IMR-90 (cell line): Measurements from ENCODE around the gene ADGRF1. TPM values are rescaled to one million over a fixed set of nuclear protein-coding genes. Genes with fewer than 3 reads are reported as not detected.

Experiments
- ATAC-seq: fragments of 200-7000 bp; cut with Tn5 transposase; 2 replicates; pipeline ENCODE4 v1.9.1; 2020; ENCODE audit warnings: low read depth, mild to moderate bottlenecking, moderate library complexity
- BruUV-seq: library from RNA; stranded (reverse); fragments of 400-500 nt; replicated peaks from 2 replicates; lab custom pipeline; 2021; lab: Mats Ljungman, UMichigan
- CTCF ChIA-PET: fragments of 300-600 bp; formaldehyde crosslinking; extraction: SDS; loops from one replicate; lab custom pipeline; 2021; ENCODE audit warnings: antibody characterized with exemption; lab: Yijun Ruan, JAX
- POLR2A ChIA-PET: fragments of 300-600 bp; sonication (Branson Sonifier 250); formaldehyde crosslinking; loops from one replicate; lab custom pipeline; 2022; ENCODE audit warnings: antibody characterized with exemption; ENCODE audit not compliant: unreplicated experiment; lab: Charles Lee
- DNase-seq: peaks from one replicate; pipeline ENCODE4 v3.0.0; 2013
- H2AFZ ChIP-seq: replicated peaks from 2 replicates; pipeline ENCODE3; 2013; ENCODE audit warnings: low read length, mild to moderate bottlenecking; ENCODE audit not compliant: poor library complexity
- H2AK5ac ChIP-seq: 2 replicates; pipeline ENCODE4 v1.6.1; 2013; ENCODE audit warnings: low read depth, low read length, inconsistent platforms
- H2AK9ac ChIP-seq: replicated peaks from 2 replicates; pipeline ENCODE3; 2013; ENCODE audit warnings: mild to moderate bottlenecking, low read depth, low read length, moderate library complexity; ENCODE audit not compliant: poor library complexity
- H2BK120ac ChIP-seq: 2 replicates; pipeline ENCODE4 v1.6.1; 2013; ENCODE audit warnings: low read depth, low read length, inconsistent platforms
- H2BK15ac ChIP-seq: 3 replicates; pipeline ENCODE4 v1.6.1; 2013; ENCODE audit warnings: low read depth, low read length, inconsistent platforms
- H2BK20ac ChIP-seq: 2 replicates; pipeline ENCODE4 v1.6.1; 2013; ENCODE audit warnings: low read depth, mild to moderate bottlenecking, inconsistent platforms, low read length, moderate library complexity
- H2BK5ac ChIP-seq: 2 replicates; pipeline ENCODE4 v1.6.1; 2013; ENCODE audit warnings: mild to moderate bottlenecking, low read depth, low read length, inconsistent platforms; ENCODE audit not compliant: poor library complexity, severe bottlenecking
- H3K14ac ChIP-seq: replicated peaks from 2 replicates; pipeline ENCODE4 v1.6.1; 2013; ENCODE audit warnings: low read depth, low read length, inconsistent platforms
- H3K18ac ChIP-seq: 2 replicates; pipeline ENCODE4 v1.6.1; 2013; ENCODE audit warnings: low read depth, low read length, control low read depth
- H3K23ac ChIP-seq: 2 replicates; pipeline ENCODE4 v1.6.1; 2013; ENCODE audit warnings: low read depth, low read length, inconsistent platforms
- H3K27ac ChIP-seq: 2 replicates; pipeline ENCODE4 v1.5.1; 2013; ENCODE audit warnings: mild to moderate bottlenecking, control low read depth, low read length; ENCODE audit not compliant: insufficient read depth
- H3K27me3 ChIP-seq: 2 replicates; pipeline ENCODE4 v1.6.1; 2013; ENCODE audit warnings: low read length; ENCODE audit not compliant: control insufficient read depth, insufficient read depth
- H3K36me3 ChIP-seq: 2 replicates; pipeline ENCODE4 v1.6.1; 2013; ENCODE audit warnings: low read length, mixed read lengths; ENCODE audit not compliant: control insufficient read depth, insufficient read depth
- H3K4ac ChIP-seq: 2 replicates; pipeline ENCODE4 v1.6.1; 2013; ENCODE audit warnings: low read depth, low read length, inconsistent platforms
- H3K4me1 ChIP-seq: 2 replicates; pipeline ENCODE4 v1.6.1; 2013; ENCODE audit warnings: low read length, mixed read lengths; ENCODE audit not compliant: control insufficient read depth, insufficient read depth
- H3K4me2 ChIP-seq: 2 replicates; pipeline ENCODE4 v1.6.1; 2013; ENCODE audit warnings: low read depth, mild to moderate bottlenecking, control low read depth, low read length, moderate library complexity
- H3K4me3 ChIP-seq: 2 replicates; pipeline ENCODE4 v1.5.1; 2013; ENCODE audit warnings: low read depth, mild to moderate bottlenecking, control low read depth, low read length, moderate library complexity; ENCODE audit not compliant: insufficient read depth
- H3K56ac ChIP-seq: 2 replicates; pipeline ENCODE4 v1.6.1; 2013; ENCODE audit warnings: low read length, inconsistent platforms; ENCODE audit not compliant: insufficient read depth; ENCODE audit errors: extremely low read depth
- H3K79me1 ChIP-seq, 2 experiments: 2 replicates each; pipeline ENCODE4 v1.6.1; 2013; ENCODE audit warnings: low read length in 2 of 2, inconsistent platforms in 1 of 2, low read depth in 1 of 2
- H3K9ac ChIP-seq: 2 replicates; pipeline ENCODE4 v1.6.1; 2013; ENCODE audit warnings: low read depth, low read length, control low read depth
- H3K9me1 ChIP-seq: 2 replicates; pipeline ENCODE4 v1.6.1; 2013; ENCODE audit warnings: low read length, inconsistent platforms; ENCODE audit not compliant: insufficient read depth
- H3K9me3 ChIP-seq: 2 replicates; pipeline ENCODE4 v1.6.1; 2013; ENCODE audit warnings: low read length; ENCODE audit not compliant: control insufficient read depth, insufficient read depth
- H4K20me1 ChIP-seq: 2 replicates; pipeline ENCODE4 v1.6.1; 2013; ENCODE audit warnings: low read length, inconsistent platforms; ENCODE audit not compliant: insufficient read depth
- H4K5ac ChIP-seq: 2 replicates; pipeline ENCODE4 v1.6.1; 2013; ENCODE audit warnings: mild to moderate bottlenecking, low read depth, low read length, control low read depth
- H4K8ac ChIP-seq, 2 experiments: 2 replicates each; pipeline ENCODE4 v1.6.1; 2013; ENCODE audit warnings: low read depth in 2 of 2, low read length in 2 of 2, control low read depth in 1 of 2, inconsistent platforms in 1 of 2
- H4K91ac ChIP-seq: 2 replicates; pipeline ENCODE4 v1.6.1; 2013; ENCODE audit warnings: low read depth, low read length, inconsistent platforms; ENCODE audit not compliant: insufficient read depth
- BHLHE40 ChIP-seq: fragments of 150-350 bp; IDR thresholded peaks from 2 replicates; pipeline ENCODE4 v1.6.1; 2016; ENCODE audit warnings: mild to moderate bottlenecking, low read depth, low read length
- CEBPB ChIP-seq: IDR thresholded peaks from 2 replicates; pipeline ENCODE4 v1.6.1; 2012; ENCODE audit warnings: low read depth, low read length, improper control_type of control experiment
- CHD1 ChIP-seq: IDR thresholded peaks from 2 replicates; pipeline ENCODE4 v1.6.1; 2012; ENCODE audit warnings: low read depth, low read length, improper control_type of control experiment
- FOS ChIP-seq: fragments of 150-350 bp; IDR thresholded peaks from 2 replicates; pipeline ENCODE4 v1.6.1; 2016; ENCODE audit warnings: low read depth, low read length
- MAFK ChIP-seq: IDR thresholded peaks from 2 replicates; pipeline ENCODE4 v1.6.1; 2012; ENCODE audit warnings: low read depth, low read length, improper control_type of control experiment
- MAZ ChIP-seq: IDR thresholded peaks from 2 replicates; pipeline ENCODE4 v1.6.1; 2012; ENCODE audit warnings: low read depth, mild to moderate bottlenecking, low read length, improper control_type of control experiment, moderate library complexity, borderline replicate concordance
- MXI1 ChIP-seq: IDR thresholded peaks from 2 replicates; pipeline ENCODE4 v1.6.1; 2012; ENCODE audit warnings: low read depth, mild to moderate bottlenecking, low read length, moderate library complexity, borderline replicate concordance
- NFE2L2 ChIP-seq: fragments of 150-350 bp; IDR thresholded peaks from 2 replicates; pipeline ENCODE4 v1.6.1; 2016; ENCODE audit warnings: low read depth, mild to moderate bottlenecking, low read length
- POLR2A ChIP-seq: IDR thresholded peaks from 2 replicates; pipeline ENCODE4 v1.6.1; 2012; ENCODE audit warnings: mild to moderate bottlenecking, low read depth, low read length
- RAD21 ChIP-seq: IDR thresholded peaks from 2 replicates; pipeline ENCODE4 v1.6.1; 2012; ENCODE audit warnings: low read length, improper control_type of control experiment
- RCOR1 ChIP-seq: IDR thresholded peaks from 2 replicates; pipeline ENCODE4 v1.6.1; 2012; ENCODE audit warnings: mild to moderate bottlenecking, low read length, improper control_type of control experiment; ENCODE audit not compliant: insufficient replicate concordance
- RFX5 ChIP-seq: IDR thresholded peaks from 2 replicates; pipeline ENCODE4 v1.8.0; 2012; ENCODE audit warnings: low read depth, mild to moderate bottlenecking, low read length, moderate library complexity
- SMC3 ChIP-seq: fragments of 150-350 bp; IDR thresholded peaks from 2 replicates; pipeline ENCODE4 v1.6.1; 2016; ENCODE audit warnings: low read depth, mild to moderate bottlenecking, antibody characterized with exemption, low read length, moderate library complexity
- WGBS, 2 experiments: methylation state at CpG; one replicate each; pipeline versions ENCODE4 v1.1.5 to v1.1.7; 2013; ENCODE audit warnings: missing lambda C conversion rate in 2 of 2; ENCODE audit not compliant: insufficient read length in 1 of 2; ENCODE audit errors: extremely low coverage in 2 of 2; 5-methylcytosine and 5-hydroxymethylcytosine counted together
- dilution Hi-C: fragments of 300-500 bp; cut with HindIII; formaldehyde crosslinking; loops from one replicate; pipeline ENCODE4 v1.14.3; 2018; ENCODE audit warnings: low sequenced_read_pairs; ENCODE audit not compliant: unreplicated experiment
- in situ Hi-C: fragments of 300-500 bp; cut with MboI; formaldehyde crosslinking; loops from 3 replicates; pipeline ENCODE4 v1.14.3; 2019; ENCODE audit warnings: low sequenced_read_pairs, inconsistent platforms, mixed read lengths
- intact Hi-C: fragments of 100-400 bp; cut with micrococcal nuclease; formaldehyde crosslinking; loops from 2 replicates; pipeline ENCODE4 v1.10.0; 2022
- polyA plus RNA-seq, 3 experiments: library from polyadenylated mRNA; depleted of rRNA; stranded (reverse); fragments of >200 nt; gene quantifications; 2 replicates each; pipeline ENCODE4 v1.2.3, GENCODE V29; 2012; ENCODE audit warnings: low replicate concordance in 1 of 3
- total RNA-seq: library from RNA; depleted of rRNA; stranded (reverse); fragments of >200 nt; gene quantifications from 2 replicates; pipeline ENCODE4 v1.2.3, GENCODE V29; 2012
- TF ChIP-seq, protein P1 (sequence below): conservative IDR thresholded peaks from 2 replicates; pipeline ENCODE4 v1.5.1; 2012; ENCODE audit warnings: mild to moderate bottlenecking, low read depth, low read length, improper control_type of control experiment
- TF ChIP-seq, protein P2 (sequence below): fragments of 150-350 bp; IDR thresholded peaks from 2 replicates; pipeline ENCODE4 v1.6.1; 2016; ENCODE audit warnings: low read depth, mild to moderate bottlenecking, low read length, moderate library complexity, borderline replicate concordance
- TF ChIP-seq, protein P3 (sequence below): fragments of 150-350 bp; IDR thresholded peaks from 2 replicates; pipeline ENCODE4 v1.6.1; 2017; ENCODE audit warnings: mild to moderate bottlenecking, antibody characterized with exemption, low read length, low read depth

The ADGRF1 gene
- total and polyA plus RNA-seq, 2 of the 4 experiments (the other 2 are of a cell fraction), result not detected

DNA sequence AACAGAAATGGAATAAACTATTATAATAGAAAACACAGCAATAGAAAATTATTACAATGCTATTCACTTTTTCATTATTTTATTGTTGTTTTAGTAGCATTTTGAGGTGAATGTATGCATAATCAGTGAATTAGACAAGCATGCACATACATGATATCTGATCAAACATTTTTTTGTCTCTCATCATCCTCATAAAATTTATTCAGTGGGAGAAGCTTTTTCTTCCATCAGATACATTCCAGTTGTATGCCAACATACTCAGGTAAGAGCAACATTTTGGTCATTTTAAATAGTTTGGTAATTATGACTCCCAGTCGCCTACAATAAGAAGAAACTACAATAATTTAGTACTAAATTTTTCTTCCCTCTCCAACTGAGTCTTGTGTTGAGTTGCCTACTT, 44.5 kb downstream of the ADGRF1 start:
- WGBS, 2 experiments, result no CpG with 5 or more reads among the region's 1 CpG
- in situ Hi-C loops, result no loop called here
- dilution Hi-C loops, result no loop called here
- no peak overlapping the region for H3K4me3 ChIP-seq
- H3K9me1 ChIP-seq, result no peaks in the 10 kb centered on the region
- intact Hi-C loops, result no loop called here
- no peak for TF ChIP-seq POLR2A
- TF ChIP-seq NFE2L2, result no peak
- TF ChIP-seq, protein P1, sequence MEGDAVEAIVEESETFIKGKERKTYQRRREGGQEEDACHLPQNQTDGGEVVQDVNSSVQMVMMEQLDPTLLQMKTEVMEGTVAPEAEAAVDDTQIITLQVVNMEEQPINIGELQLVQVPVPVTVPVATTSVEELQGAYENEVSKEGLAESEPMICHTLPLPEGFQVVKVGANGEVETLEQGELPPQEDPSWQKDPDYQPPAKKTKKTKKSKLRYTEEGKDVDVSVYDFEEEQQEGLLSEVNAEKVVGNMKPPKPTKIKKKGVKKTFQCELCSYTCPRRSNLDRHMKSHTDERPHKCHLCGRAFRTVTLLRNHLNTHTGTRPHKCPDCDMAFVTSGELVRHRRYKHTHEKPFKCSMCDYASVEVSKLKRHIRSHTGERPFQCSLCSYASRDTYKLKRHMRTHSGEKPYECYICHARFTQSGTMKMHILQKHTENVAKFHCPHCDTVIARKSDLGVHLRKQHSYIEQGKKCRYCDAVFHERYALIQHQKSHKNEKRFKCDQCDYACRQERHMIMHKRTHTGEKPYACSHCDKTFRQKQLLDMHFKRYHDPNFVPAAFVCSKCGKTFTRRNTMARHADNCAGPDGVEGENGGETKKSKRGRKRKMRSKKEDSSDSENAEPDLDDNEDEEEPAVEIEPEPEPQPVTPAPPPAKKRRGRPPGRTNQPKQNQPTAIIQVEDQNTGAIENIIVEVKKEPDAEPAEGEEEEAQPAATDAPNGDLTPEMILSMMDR, result no peak
- no peak for TF ChIP-seq RCOR1
- TF ChIP-seq SMC3, result no peak
- TF ChIP-seq RAD21, result no peak
- TF ChIP-seq, protein P2, sequence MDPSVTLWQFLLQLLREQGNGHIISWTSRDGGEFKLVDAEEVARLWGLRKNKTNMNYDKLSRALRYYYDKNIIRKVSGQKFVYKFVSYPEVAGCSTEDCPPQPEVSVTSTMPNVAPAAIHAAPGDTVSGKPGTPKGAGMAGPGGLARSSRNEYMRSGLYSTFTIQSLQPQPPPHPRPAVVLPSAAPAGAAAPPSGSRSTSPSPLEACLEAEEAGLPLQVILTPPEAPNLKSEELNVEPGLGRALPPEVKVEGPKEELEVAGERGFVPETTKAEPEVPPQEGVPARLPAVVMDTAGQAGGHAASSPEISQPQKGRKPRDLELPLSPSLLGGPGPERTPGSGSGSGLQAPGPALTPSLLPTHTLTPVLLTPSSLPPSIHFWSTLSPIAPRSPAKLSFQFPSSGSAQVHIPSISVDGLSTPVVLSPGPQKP, result no peak
- TF ChIP-seq CHD1, result no peak
- TF ChIP-seq MAFK, result no peak
- no peak for TF ChIP-seq MAZ
- TF ChIP-seq CEBPB, result no peak
- TF ChIP-seq FOS, result no peak
- TF ChIP-seq MXI1, result no peak
- TF ChIP-seq, protein P3, sequence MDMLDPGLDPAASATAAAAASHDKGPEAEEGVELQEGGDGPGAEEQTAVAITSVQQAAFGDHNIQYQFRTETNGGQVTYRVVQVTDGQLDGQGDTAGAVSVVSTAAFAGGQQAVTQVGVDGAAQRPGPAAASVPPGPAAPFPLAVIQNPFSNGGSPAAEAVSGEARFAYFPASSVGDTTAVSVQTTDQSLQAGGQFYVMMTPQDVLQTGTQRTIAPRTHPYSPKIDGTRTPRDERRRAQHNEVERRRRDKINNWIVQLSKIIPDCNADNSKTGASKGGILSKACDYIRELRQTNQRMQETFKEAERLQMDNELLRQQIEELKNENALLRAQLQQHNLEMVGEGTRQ, result no peak
- TF ChIP-seq RFX5, result no peak
- TF ChIP-seq BHLHE40, result no peak
- POLR2A ChIA-PET, result no interaction called here
- H3K79me1 ChIP-seq, result no peaks in the 10 kb centered on the region
- no peak overlapping the region for H2AK9ac ChIP-seq
- H2AK5ac ChIP-seq, result no peak overlapping the region
- no peak overlapping the region for H3K9ac ChIP-seq
- CTCF ChIA-PET, result no interaction called here
- H3K4me1 ChIP-seq, result no peaks in the 10 kb centered on the region
- H3K27ac ChIP-seq, result no peak overlapping the region
- no peaks in the 10 kb centered on the region; the same call in 1 of the 2 replicates for H3K27me3 ChIP-seq
- H4K91ac ChIP-seq, result no peak overlapping the region
- H3K9me3 ChIP-seq, result no peaks in the 10 kb centered on the region
- H2BK20ac ChIP-seq, result no peak overlapping the region
- no peak overlapping the region for H2BK5ac ChIP-seq
- ATAC-seq (no peak), DNase-seq (no peak)
- no peak overlapping the region for H3K56ac ChIP-seq
- no peak overlapping the region for H3K14ac ChIP-seq
- no peaks in the 10 kb centered on the region for H3K36me3 ChIP-seq
- H3K4ac ChIP-seq, result no peak overlapping the region
- BruUV-seq, result no TSS peak
- H4K5ac ChIP-seq, result no peak overlapping the region
- no peak overlapping the region for H2BK120ac ChIP-seq
- no peak overlapping the region for H3K23ac ChIP-seq
- H3K4me2 ChIP-seq, result no peak overlapping the region
- no peaks in the 10 kb centered on the region for H4K20me1 ChIP-seq
- H2AFZ ChIP-seq, result no peak overlapping the region
- H3K18ac ChIP-seq, result no peak overlapping the region
- H4K8ac ChIP-seq, result no peak overlapping the region
- H2BK15ac ChIP-seq, result no peak overlapping the region
